H1 (cell line): ENCODE data around the gene CYP11A1. TPM values are rescaled to one million over a fixed set of nuclear protein-coding genes. Genes with fewer than 3 reads are reported as not detected.

Source experiments
- CTCF ChIA-PET: fragments of 300-600 bp; sonication (Branson Sonifier 250); formaldehyde crosslinking; loops from one replicate; lab custom pipeline; 2021; ENCODE audit not compliant: partially characterized antibody; lab: Charles Lee
- POLR2A ChIA-PET: fragments of 300-600 bp; sonication (Branson Sonifier 250); formaldehyde crosslinking; loops from one replicate; lab custom pipeline; 2021; ENCODE audit warnings: inconsistent platforms; ENCODE audit not compliant: partially characterized antibody; lab: Charles Lee
- DNase-seq, 2 experiments: peaks; one replicate each; pipeline versions ENCODE4 v3.0.0 to v3.0.0-alpha.2; 2010 to 2022; ENCODE audit warnings: low spot score in 2 of 2, low read depth in 1 of 2, mixed read lengths in 1 of 2
- FAIRE-seq: peaks from 2 replicates; lab custom pipeline; 2011; peaks lifted over from hg19 to GRCh38; lab: Jason Lieb, UNC
- H2AFZ ChIP-seq: 2 replicates; pipeline ENCODE4 v1.8.1; 2012; ENCODE audit warnings: low read length, inconsistent platforms
- H2AK5ac ChIP-seq: 2 replicates; pipeline ENCODE4 v1.6.1; 2013; ENCODE audit warnings: low read depth, low read length
- H2BK120ac ChIP-seq: replicated peaks from 2 replicates; pipeline ENCODE3; 2013; ENCODE audit warnings: low read depth, low read length, inconsistent platforms
- H2BK12ac ChIP-seq: 2 replicates; pipeline ENCODE4 v1.6.1; 2013; ENCODE audit warnings: low read depth, low read length
- H2BK15ac ChIP-seq: 2 replicates; pipeline ENCODE4 v1.6.1; 2013; ENCODE audit warnings: low read length
- H2BK20ac ChIP-seq: 2 replicates; pipeline ENCODE4 v1.6.1; 2013; ENCODE audit warnings: low read length
- H2BK5ac ChIP-seq: 2 replicates; pipeline ENCODE4 v1.6.1; 2013; ENCODE audit warnings: low read depth, low read length
- H3K14ac ChIP-seq: 2 replicates; pipeline ENCODE4 v1.6.1; 2013; ENCODE audit warnings: inconsistent platforms; ENCODE audit not compliant: insufficient read length
- H3K18ac ChIP-seq: 2 replicates; pipeline ENCODE4 v1.6.1; 2013; ENCODE audit warnings: low read length; ENCODE audit errors: extremely low read depth
- H3K23ac ChIP-seq: 2 replicates; pipeline ENCODE4 v1.6.1; 2013; ENCODE audit warnings: inconsistent platforms; ENCODE audit not compliant: insufficient read length
- H3K23me2 ChIP-seq: 2 replicates; pipeline ENCODE4 v1.6.1; 2013; ENCODE audit warnings: low read depth, low read length
- H3K27ac ChIP-seq: 2 replicates; pipeline ENCODE4 v1.6.1; 2011; ENCODE audit warnings: low read depth, low read length, inconsistent platforms
- H3K27me3 ChIP-seq, 4 experiments: replicated peaks in 1 of 4; 1 replicate in 1 of 4; 2 replicates in 3 of 4; pipeline versions ENCODE4 v1.6.1 to v1.8.1; 2011 to 2013; ENCODE audit warnings: low read length in 3 of 4, mild to moderate bottlenecking in 3 of 4, inconsistent platforms in 2 of 4, mixed read lengths in 2 of 4, moderate library complexity in 1 of 4; ENCODE audit not compliant: control insufficient read depth in 3 of 4, insufficient read depth in 3 of 4; ENCODE audit errors: extremely low read depth in 1 of 4
- H3K36me3 ChIP-seq, 4 experiments: 2 replicates each; pipeline versions ENCODE4 v1.6.1 to v1.8.1; 2011 to 2013; ENCODE audit warnings: mild to moderate bottlenecking in 4 of 4, low read length in 3 of 4, moderate library complexity in 2 of 4, control low read depth in 1 of 4, inconsistent platforms in 1 of 4; ENCODE audit not compliant: insufficient read depth in 4 of 4, control insufficient read depth in 2 of 4
- H3K4ac ChIP-seq: replicated peaks from 2 replicates; pipeline ENCODE3; 2013; ENCODE audit warnings: low read length, low read depth, mixed read lengths, inconsistent platforms; ENCODE audit not compliant: insufficient read length
- H3K4me1 ChIP-seq, 4 experiments: replicated peaks in 1 of 4; 1 replicate in 1 of 4; 2 replicates in 3 of 4; pipeline versions ENCODE4 v1.6.1 to v1.8.1; 2011 to 2013; ENCODE audit warnings: low read length in 3 of 4, inconsistent platforms in 2 of 4, mixed read lengths in 1 of 4; ENCODE audit not compliant: insufficient read depth in 4 of 4, control insufficient read depth in 3 of 4
- H3K4me2 ChIP-seq, 2 experiments: 2 replicates each; pipeline versions ENCODE4 v1.6.1 to v1.8.1; 2011 to 2013; ENCODE audit warnings: low read depth in 2 of 2, low read length in 2 of 2, control low read depth in 1 of 2, inconsistent platforms in 1 of 2, mild to moderate bottlenecking in 1 of 2; ENCODE audit not compliant: insufficient read depth in 1 of 2
- H3K4me3 ChIP-seq, 4 experiments: fragments of 200-600, 300-600 bp in 1 of 4; sonication (generic), shearing (Covaris generic), sonication (Bioruptor Twin) in 1 of 4; 2 replicates each; pipeline versions ENCODE4 v1.5.1 to v1.8.1; 2011 to 2016; ENCODE audit warnings: low read length in 4 of 4, low read depth in 3 of 4, control low read depth in 2 of 4, inconsistent platforms in 2 of 4, mild to moderate bottlenecking in 2 of 4, mixed read lengths in 1 of 4, moderate library complexity in 1 of 4; ENCODE audit not compliant: insufficient read depth in 2 of 4; ENCODE audit errors: extremely low read depth in 1 of 4
- H3K56ac ChIP-seq: replicated peaks from 2 replicates; pipeline ENCODE3; 2013; ENCODE audit warnings: low read depth, mild to moderate bottlenecking, mixed read lengths, low read length, inconsistent platforms; ENCODE audit not compliant: insufficient read length
- H3K79me1 ChIP-seq: 2 replicates; pipeline ENCODE4 v1.6.1; 2013; ENCODE audit warnings: low read depth, low read length, control low read depth
- H3K79me2 ChIP-seq, 2 experiments: 2 replicates each; pipeline versions ENCODE4 v1.6.1 to v1.8.1; 2012 to 2013; ENCODE audit warnings: low read length in 2 of 2, mild to moderate bottlenecking in 2 of 2, inconsistent platforms in 1 of 2; ENCODE audit not compliant: insufficient read depth in 2 of 2, control insufficient read depth in 1 of 2
- H3K9ac ChIP-seq, 4 experiments: replicated peaks in 1 of 4; 1 replicate in 1 of 4; 2 replicates in 3 of 4; pipeline versions ENCODE4 v1.6.1 to v1.8.1; 2011 to 2013; ENCODE audit warnings: low read depth in 3 of 4, low read length in 3 of 4, control low read depth in 2 of 4, mild to moderate bottlenecking in 2 of 4, moderate library complexity in 2 of 4, inconsistent platforms in 1 of 4; ENCODE audit errors: extremely low read depth in 1 of 4
- H3K9me3 ChIP-seq, 2 experiments: 2 replicates each; pipeline versions ENCODE4 v1.6.1 to v1.8.1; 2012 to 2013; ENCODE audit warnings: mild to moderate bottlenecking in 2 of 2, moderate library complexity in 2 of 2, control low read depth in 1 of 2, inconsistent platforms in 1 of 2, low read depth in 1 of 2, low read length in 1 of 2, mixed read lengths in 1 of 2; ENCODE audit not compliant: insufficient read depth in 2 of 2
- H4K20me1 ChIP-seq, 2 experiments: replicated peaks in 1 of 2; 2 replicates each; pipeline versions ENCODE3 to v1.8.1; 2011 to 2013; ENCODE audit warnings: inconsistent platforms in 2 of 2, low read length in 2 of 2, mild to moderate bottlenecking in 1 of 2; ENCODE audit not compliant: insufficient read depth in 2 of 2, control insufficient read depth in 1 of 2
- H4K5ac ChIP-seq: 2 replicates; pipeline ENCODE4 v1.6.1; 2013; ENCODE audit warnings: low read length, low read depth, mixed read lengths, inconsistent platforms; ENCODE audit not compliant: insufficient read length
- H4K8ac ChIP-seq: 2 replicates; pipeline ENCODE4 v1.8.0; 2013; ENCODE audit warnings: mild to moderate bottlenecking, moderate library complexity, low read length, inconsistent platforms; ENCODE audit not compliant: insufficient read depth; ENCODE audit errors: extremely low read depth
- H4K91ac ChIP-seq: replicated peaks from 2 replicates; pipeline ENCODE3; 2013; ENCODE audit warnings: low read length, mixed read lengths, inconsistent platforms; ENCODE audit not compliant: insufficient read length
- ASH2L ChIP-seq: fragments of 200-600, 300-600 bp; sonication (generic); IDR thresholded peaks from one replicate; pipeline ENCODE4 v1.7.1; 2017; ENCODE audit warnings: low read length
- BCL11A ChIP-seq, 2 experiments: IDR thresholded peaks; one replicate each; pipeline ENCODE4 v1.6.1; 2011; ENCODE audit warnings: low read depth in 2 of 2, low read length in 2 of 2, mild to moderate bottlenecking in 2 of 2
- CBX8 ChIP-seq: fragments of 300-800, 300-1000 bp; sonication (generic); IDR thresholded peaks from 2 replicates; pipeline ENCODE4 v1.7.1; 2016; ENCODE audit warnings: low read depth, low read length, borderline replicate concordance
- HDAC6 ChIP-seq: IDR thresholded peaks from one replicate; pipeline ENCODE4 v1.7.1; 2012; ENCODE audit warnings: low read depth, mild to moderate bottlenecking, inconsistent platforms, low read length, moderate library complexity
- JUND ChIP-seq: IDR thresholded peaks from 2 replicates; pipeline ENCODE4 v1.6.1; 2011; ENCODE audit warnings: mild to moderate bottlenecking, improper control_type of control experiment, low read length
- KDM1A ChIP-seq: fragments of 200-600, 300-600 bp; sonication (generic); IDR thresholded peaks from 2 replicates; pipeline ENCODE4 v1.7.1; 2016; ENCODE audit warnings: mild to moderate bottlenecking, low read length, borderline replicate concordance
- NRF1 ChIP-seq: IDR thresholded peaks from 2 replicates; pipeline ENCODE4 v1.6.1; 2011; ENCODE audit warnings: mild to moderate bottlenecking, low read depth, low read length, improper control_type of control experiment
- RAD21 ChIP-seq, 2 experiments: IDR thresholded peaks in 1 of 2; conservative IDR thresholded peaks in 1 of 2; 2 replicates each; pipeline ENCODE4 v1.6.1; 2011; ENCODE audit warnings: low read depth in 2 of 2, low read length in 2 of 2, improper control_type of control experiment in 1 of 2, inconsistent platforms in 1 of 2, mild to moderate bottlenecking in 1 of 2, moderate library complexity in 1 of 2
- RFX5 ChIP-seq: IDR thresholded peaks from 2 replicates; pipeline ENCODE4 v1.6.1; 2011; ENCODE audit warnings: low read depth, low read length, improper control_type of control experiment, borderline replicate concordance
- SUZ12 ChIP-seq: fragments of 200-600 bp; sonication (generic); IDR thresholded peaks from 2 replicates; pipeline ENCODE4 v1.6.1; 2012; ENCODE audit warnings: mild to moderate bottlenecking, inconsistent platforms, low read length, moderate library complexity, mixed read lengths
- TCF12 ChIP-seq: IDR thresholded peaks from 2 replicates; pipeline ENCODE4 v1.6.1; 2011; ENCODE audit warnings: low read depth, mild to moderate bottlenecking, low read length
- ZNF274 ChIP-seq: IDR thresholded peaks from 2 replicates; pipeline ENCODE4 v1.7.0; 2012; ENCODE audit warnings: low read length, borderline replicate concordance; ENCODE audit errors: extremely low read depth
- WGBS, 2 experiments: shearing (Covaris generic) in 1 of 2; methylation state at CpG; one replicate each; pipeline versions ENCODE4 v1.1.6 to v1.1.7; 2013 to 2015; ENCODE audit warnings: low lambda C conversion rate in 2 of 2, mixed read lengths in 2 of 2, inconsistent platforms in 1 of 2, low coverage in 1 of 2, missing lambda C conversion rate in 1 of 2; ENCODE audit not compliant: insufficient replicate concordance in 2 of 2, insufficient coverage in 1 of 2, insufficient read length in 1 of 2; ENCODE audit errors: extremely low coverage in 1 of 2, missing lambda C conversion rate in 1 of 2; 5-methylcytosine and 5-hydroxymethylcytosine counted together
- polyA plus RNA-seq, 7 experiments: library from polyadenylated mRNA; depleted of rRNA in 3 of 7; stranded (reverse) in 5 of 7; unstranded in 2 of 7; fragments of >200 nt in 5 of 7; fragments of 200-250 nt in 2 of 7; gene quantifications; 1 replicate in 5 of 7; 2 replicates in 1 of 7; 4 replicates in 1 of 7; pipeline versions ENCODE4 v1.2.1 to v1.2.3, GENCODE V29; 2011 to 2013; ENCODE audit warnings: missing spikeins in 2 of 7, mixed read lengths in 2 of 7
- total RNA-seq: library from RNA; stranded (reverse); fragmentation: NEBNext Ultra II Directional; extraction: Animal tissue kit (Norgen Biotek cat#: 25700); gene quantifications from 2 replicates; pipeline ENCODE4 v1.2.1, GENCODE V29; 2021

CYP11A1 gene
- total and polyA plus RNA-seq, 2 of the 8 experiments (the other 6 are each of a cell fraction or from before 2014, with no cell fraction given) = 1.9 to 7.2 TPM

DNA sequence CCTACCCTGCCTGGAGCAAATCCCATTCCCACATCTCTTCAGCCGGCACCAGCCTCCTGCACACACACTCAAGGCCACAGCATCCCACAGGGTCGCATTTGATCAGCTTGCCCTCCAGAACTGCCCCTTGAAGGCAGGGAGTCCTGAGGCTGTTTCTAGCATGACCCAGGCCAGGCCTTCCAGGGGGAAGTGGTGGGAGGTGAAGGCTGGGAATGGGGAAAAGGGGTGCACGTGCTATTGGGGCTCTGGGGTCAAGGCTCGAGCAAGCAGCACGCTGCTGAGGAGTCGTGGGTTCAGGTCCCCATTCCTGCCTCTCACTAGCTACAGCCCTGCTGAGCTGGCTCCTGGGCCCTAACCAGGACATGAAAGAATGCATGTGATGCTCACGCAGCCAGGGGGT is 41.4 kb upstream of the CYP11A1 start:
- Histone ChIP-seq H3K4me2 (no peak overlapping the region), H3K4me3 (no peak overlapping the region), H4K5ac (no peak overlapping the region), H3K27ac (no peak overlapping the region), H3K23me2 (no peaks in the 10 kb centered on the region), H3K4ac (no peak overlapping the region), H4K91ac (no peak overlapping the region), H2AK5ac (no peak overlapping the region), H3K18ac (no peak overlapping the region), H2BK15ac (no peak overlapping the region), H2BK5ac (peak overlapping the region; percentile 3; the same call in 1 of the 2 replicates), H3K9me3 (no peaks in the 10 kb centered on the region), H2AFZ (no peak overlapping the region), H3K79me1 (no peaks in the 10 kb centered on the region), H3K4me1 (peaks cover 0 to 10% (median 3%) of the 10 kb centered on the region in 4 experiments; a peak in 5 of 7 replicates), H3K14ac (no peak overlapping the region), H3K79me2 (no peaks in the 10 kb centered on the region), H2BK120ac (no peak overlapping the region), H3K36me3 (peaks cover 0 to 6% (median 1%) of the 10 kb centered on the region in 4 experiments; a peak in 4 of 8 replicates), H4K20me1 (peaks cover 0 to 3% of the 10 kb centered on the region in 2 experiments), H3K9ac (no peak overlapping the region), H3K23ac (no peak overlapping the region), H3K56ac (no peak overlapping the region), H3K27me3 (no peaks in the 10 kb centered on the region; a peak in 1 of 7 replicates), H2BK20ac (no peak overlapping the region), H2BK12ac (no peak overlapping the region), H4K8ac (no peak overlapping the region)
- ChIA-PET CTCF (interaction anchor here (1.0 to 5.5 kb wide), 9 partner anchors 8 to 30 kb away, joined by 3 to 30 read pairs (median 4); no protein-coding TSS in a partner anchor), POLR2A (interaction anchor here (0.8 to 2.4 kb wide), 4 partner anchors 8 to 15 kb away, joined by 3 to 5 read pairs (median 3); no protein-coding TSS in a partner anchor)
- no peak for DNase-seq
- 87% methylated on average over 7 of the region's 7 CpGs; no CpG with 5 or more reads in 1 of the 2 experiments for WGBS, 2 experiments
- FAIRE-seq = no peak
- TF ChIP-seq NRF1 = no peak
- TF ChIP-seq CBX8 = no peak
- TF ChIP-seq HDAC6 = no peak
- no peak for TF ChIP-seq RAD21 (IDR thresholded peaks at IDR 0.05 in 1 of 2, conservative IDR thresholded peaks at IDR 0.05 in 1 of 2; ENCODE audit: low read depth in 2 of 2, low read length in 2 of 2)
- no peak for TF ChIP-seq SUZ12
- TF ChIP-seq RFX5 = no peak
- no peak for TF ChIP-seq ASH2L
- TF ChIP-seq JUND = no peak
- no peak for TF ChIP-seq KDM1A
- TF ChIP-seq TCF12 = no peak
- TF ChIP-seq BCL11A (IDR thresholded peaks at IDR 0.05; ENCODE audit: low read depth in 2 of 2, low read length in 2 of 2) = no peak
- no peak for TF ChIP-seq ZNF274
